ENCODE data around the gene FAM241B.

DNA sequence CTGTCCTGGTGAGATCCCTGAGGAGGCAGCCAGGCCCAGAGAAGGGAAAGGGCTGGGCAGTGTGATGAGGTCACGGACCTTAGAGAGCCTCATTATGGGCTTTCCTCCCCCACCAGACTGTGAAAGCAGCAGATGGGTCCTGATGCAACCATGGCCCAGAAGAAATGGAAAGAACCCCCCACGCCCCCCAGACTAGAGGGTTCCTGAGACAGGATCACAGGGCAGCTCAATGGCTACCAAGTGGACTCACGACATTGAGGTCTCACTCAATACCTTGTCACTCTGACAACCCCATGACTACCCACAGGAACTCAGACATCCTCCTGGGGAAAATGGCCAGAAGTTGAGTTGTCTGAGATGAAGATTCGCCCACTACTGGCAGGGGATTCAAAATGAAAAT lies 36.7 kb downstream of the FAM241B start:
- TF ChIP-seq, protein P1, sequence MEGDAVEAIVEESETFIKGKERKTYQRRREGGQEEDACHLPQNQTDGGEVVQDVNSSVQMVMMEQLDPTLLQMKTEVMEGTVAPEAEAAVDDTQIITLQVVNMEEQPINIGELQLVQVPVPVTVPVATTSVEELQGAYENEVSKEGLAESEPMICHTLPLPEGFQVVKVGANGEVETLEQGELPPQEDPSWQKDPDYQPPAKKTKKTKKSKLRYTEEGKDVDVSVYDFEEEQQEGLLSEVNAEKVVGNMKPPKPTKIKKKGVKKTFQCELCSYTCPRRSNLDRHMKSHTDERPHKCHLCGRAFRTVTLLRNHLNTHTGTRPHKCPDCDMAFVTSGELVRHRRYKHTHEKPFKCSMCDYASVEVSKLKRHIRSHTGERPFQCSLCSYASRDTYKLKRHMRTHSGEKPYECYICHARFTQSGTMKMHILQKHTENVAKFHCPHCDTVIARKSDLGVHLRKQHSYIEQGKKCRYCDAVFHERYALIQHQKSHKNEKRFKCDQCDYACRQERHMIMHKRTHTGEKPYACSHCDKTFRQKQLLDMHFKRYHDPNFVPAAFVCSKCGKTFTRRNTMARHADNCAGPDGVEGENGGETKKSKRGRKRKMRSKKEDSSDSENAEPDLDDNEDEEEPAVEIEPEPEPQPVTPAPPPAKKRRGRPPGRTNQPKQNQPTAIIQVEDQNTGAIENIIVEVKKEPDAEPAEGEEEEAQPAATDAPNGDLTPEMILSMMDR (IDR thresholded peaks at IDR 0.05 in 2 of 3, conservative IDR thresholded peaks at IDR 0.05 in 1 of 3; ENCODE audit: borderline replicate concordance in 1 of 3, insufficient read depth in 1 of 3, low read depth in 2 of 3, low read length in 2 of 3): no peak
- TF ChIP-seq POLR2A (IDR thresholded peaks at IDR 0.05; ENCODE audit: borderline replicate concordance, extremely low read depth, insufficient read depth, insufficient read length) (no peak), RAD21 (IDR thresholded peaks at IDR 0.05; ENCODE audit: low read depth) (no peak)

Data from HCT116 (cell line).